Fibroblast of pulmonary artery (primary cell): ENCODE results near the gene CR1.
"Not testable (repeated sequence)": the region's sequence is repeated elsewhere in the genome, so short reads cannot be mapped to it uniquely, and the experiment has no call there.

Experiments
- DNase-seq: peaks from one replicate; pipeline ENCODE4 v3.0.0-alpha.2; 2010; ENCODE audit warnings: low read depth
- H3K4me3 ChIP-seq: replicated peaks from 2 replicates; pipeline ENCODE4 v1.5.1; 2011; ENCODE audit warnings: low read depth, mild to moderate bottlenecking, control low read depth, low read length, moderate library complexity
- TF ChIP-seq, protein P1 (sequence below): IDR thresholded peaks from 2 replicates; pipeline ENCODE4 v1.5.1; 2011; ENCODE audit warnings: mild to moderate bottlenecking, control low read depth, low read length, inconsistent platforms; ENCODE audit errors: missing control alignments

The CR1 gene

DNA sequence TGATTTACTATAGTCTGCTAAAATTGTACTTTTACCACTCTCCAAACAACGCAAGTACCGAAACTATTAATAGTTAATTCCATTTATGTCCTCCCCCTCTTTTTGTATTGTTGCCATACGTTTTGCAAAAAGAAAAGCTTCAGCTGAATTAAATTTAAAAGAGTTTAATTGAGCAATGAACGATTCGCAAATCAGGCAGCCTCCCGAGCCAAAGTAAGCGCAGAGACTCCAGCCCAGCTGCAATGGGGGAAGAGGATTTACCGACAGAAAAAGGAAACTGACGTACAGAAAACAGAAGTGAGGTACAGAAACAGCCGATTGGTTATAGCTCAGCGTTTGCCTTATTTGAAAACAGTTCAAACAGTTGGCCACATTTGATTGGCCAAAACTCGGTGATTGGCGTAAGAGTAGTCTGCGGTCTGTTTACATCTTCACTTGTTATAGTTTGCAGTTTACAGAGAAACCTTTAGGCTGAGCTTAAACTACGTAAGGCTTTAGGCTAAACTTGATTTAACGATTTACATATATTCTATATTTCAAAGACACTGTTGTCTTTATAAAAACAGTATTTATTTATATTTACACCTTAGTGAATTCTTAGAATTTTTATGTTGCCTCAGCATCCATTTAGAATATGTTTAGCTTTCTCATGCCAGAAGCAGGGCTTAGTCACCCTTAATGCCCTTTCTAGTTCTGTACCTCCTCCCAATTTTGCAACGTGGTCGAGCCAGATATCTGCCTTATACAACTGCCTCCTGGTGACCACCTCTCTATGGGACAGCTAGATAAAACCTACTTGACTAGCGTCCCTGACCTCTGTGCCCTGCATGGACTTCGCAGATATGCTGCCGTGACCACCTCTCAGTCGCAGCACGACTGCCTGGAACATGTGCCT is 23.8 kb downstream of the CR1 start:
- no peak overlapping the region for H3K4me3 ChIP-seq
- TF ChIP-seq, protein P1, sequence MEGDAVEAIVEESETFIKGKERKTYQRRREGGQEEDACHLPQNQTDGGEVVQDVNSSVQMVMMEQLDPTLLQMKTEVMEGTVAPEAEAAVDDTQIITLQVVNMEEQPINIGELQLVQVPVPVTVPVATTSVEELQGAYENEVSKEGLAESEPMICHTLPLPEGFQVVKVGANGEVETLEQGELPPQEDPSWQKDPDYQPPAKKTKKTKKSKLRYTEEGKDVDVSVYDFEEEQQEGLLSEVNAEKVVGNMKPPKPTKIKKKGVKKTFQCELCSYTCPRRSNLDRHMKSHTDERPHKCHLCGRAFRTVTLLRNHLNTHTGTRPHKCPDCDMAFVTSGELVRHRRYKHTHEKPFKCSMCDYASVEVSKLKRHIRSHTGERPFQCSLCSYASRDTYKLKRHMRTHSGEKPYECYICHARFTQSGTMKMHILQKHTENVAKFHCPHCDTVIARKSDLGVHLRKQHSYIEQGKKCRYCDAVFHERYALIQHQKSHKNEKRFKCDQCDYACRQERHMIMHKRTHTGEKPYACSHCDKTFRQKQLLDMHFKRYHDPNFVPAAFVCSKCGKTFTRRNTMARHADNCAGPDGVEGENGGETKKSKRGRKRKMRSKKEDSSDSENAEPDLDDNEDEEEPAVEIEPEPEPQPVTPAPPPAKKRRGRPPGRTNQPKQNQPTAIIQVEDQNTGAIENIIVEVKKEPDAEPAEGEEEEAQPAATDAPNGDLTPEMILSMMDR, result no peak
- no peak for DNase-seq

DNA sequence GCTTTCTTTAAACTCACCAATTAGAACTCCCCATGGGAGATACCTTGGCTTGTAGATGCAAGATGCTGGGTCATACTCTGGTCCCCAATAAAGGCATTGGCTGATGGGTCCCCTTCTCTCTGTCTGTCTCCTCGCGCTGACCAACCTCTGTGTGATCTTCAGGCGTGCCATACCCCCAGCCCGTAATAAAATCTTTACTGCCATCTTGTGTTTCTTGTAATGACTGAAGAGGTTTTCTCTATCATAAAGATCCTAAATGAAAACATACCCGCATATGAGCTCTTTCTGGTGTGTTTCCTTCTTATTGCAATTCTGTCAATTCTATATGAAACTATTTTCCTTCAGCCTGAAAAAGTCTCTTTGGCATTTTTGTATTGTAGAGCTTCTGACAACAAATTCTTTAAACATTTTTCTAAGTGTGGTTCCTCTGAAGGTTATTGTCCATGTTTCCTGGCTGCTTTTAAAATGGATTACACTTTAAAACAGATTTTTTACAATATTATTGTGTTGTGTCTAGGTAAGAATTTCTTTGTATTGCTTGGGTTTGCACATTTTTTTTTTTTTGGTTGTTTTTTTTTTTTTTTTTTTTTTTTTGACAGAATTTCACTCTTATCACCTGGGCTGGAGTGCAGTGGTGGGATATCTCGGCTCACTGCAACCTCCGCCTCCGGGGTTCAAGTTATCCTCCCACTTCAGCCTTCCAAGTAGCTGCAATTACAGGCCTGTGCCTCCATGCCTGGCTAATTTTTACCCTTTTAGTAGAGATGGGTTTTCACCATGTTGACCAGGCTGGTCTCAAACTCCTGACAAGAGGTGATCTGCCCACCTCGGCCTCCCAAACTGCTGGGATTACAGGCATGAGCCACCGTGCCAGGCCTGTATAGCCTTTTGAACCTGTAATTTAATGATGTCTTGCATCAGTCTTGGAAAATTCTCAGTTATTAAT is 24.7 kb downstream of the CR1 start:
- not testable (repeated sequence) for H3K4me3 ChIP-seq

DNA sequence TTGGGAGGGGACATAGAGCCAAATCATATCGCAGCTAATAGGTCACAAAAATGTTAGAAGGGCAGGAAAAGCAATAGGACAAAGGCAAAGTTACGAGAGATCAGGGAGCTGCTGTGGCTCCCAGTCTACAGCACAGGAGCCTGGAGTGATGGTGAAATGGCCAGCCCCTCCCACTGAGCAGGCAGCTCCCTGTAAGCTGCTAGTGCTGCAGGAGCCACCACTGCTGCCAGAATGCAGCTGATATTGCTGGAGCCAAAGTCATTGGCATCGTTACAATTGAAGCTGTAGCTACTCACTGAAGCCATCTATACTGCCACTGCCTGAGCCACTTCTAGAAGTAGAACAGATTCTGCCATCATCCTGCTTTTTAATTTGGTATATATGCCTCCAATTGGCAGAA is 29.3 kb downstream of the CR1 start:
- H3K4me3 ChIP-seq, DNase-seq: not testable (repeated sequence)

More for the DNA sequence above, 24.7 kb downstream of the CR1 start:
- DNase-seq, result not testable (repeated sequence)

DNA sequence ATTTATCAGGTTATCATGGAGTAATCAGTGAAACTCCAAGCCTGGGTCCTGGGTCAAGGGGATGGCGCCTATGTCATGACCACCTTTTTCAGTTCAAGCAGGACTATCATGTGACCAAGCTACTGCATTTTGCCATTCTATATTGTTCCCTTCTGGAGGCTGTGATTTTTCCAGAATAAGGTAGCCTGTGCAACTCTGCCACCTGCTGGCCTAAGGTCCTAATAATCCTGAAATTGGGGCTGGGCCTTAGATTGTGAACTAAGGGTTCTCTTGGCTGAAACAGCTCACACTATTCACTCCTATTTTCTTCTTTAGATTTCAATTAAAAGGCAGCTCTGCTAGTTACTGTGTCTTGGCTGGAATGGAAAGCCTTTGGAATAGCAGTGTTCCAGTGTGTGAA is 32.4 kb downstream of the CR1 start:
- not testable (repeated sequence) for H3K4me3 ChIP-seq, DNase-seq

DNA sequence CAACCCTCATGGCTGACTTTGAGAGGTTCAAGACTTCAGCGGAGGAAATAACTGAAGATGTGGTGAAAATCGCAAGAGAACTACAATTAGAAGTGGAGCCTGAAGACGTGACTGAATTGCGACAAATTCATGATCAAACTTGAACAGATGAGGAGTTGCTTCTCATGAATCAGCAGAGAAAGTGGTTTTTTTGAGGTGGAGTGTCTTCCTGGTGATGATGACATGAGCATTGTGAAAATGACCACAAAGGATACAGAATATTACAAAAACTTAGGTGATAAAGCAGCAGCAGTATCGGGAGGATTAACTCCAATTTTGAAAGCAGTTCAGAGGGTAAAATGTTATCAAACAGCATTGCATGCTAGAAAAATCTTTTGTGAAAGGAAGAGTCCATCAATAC is 40.3 kb downstream of the CR1 start:
- not testable (repeated sequence) for DNase-seq, H3K4me3 ChIP-seq

DNA sequence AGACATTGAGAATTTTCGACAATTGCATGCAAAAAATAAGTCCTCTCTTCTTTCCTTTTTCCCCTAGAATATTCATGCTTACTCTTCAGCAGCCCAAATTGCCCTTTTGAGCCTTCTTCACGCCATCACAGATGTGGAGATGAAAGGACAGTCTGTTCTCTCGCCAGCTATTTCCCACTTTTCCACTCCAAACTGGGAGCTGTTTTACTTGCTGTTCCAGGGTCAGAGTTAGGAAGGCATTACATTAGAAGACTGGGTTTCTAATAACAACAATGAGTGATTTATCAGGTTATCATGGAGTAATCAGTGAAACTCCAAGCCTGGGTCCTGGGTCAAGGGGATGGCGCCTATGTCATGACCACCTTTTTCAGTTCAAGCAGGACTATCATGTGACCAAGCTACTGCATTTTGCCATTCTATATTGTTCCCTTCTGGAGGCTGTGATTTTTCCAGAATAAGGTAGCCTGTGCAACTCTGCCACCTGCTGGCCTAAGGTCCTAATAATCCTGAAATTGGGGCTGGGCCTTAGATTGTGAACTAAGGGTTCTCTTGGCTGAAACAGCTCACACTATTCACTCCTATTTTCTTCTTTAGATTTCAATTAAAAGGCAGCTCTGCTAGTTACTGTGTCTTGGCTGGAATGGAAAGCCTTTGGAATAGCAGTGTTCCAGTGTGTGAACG is 50.9 kb downstream of the CR1 start:
- DNase-seq, H3K4me3 ChIP-seq: not testable (repeated sequence)

DNA sequence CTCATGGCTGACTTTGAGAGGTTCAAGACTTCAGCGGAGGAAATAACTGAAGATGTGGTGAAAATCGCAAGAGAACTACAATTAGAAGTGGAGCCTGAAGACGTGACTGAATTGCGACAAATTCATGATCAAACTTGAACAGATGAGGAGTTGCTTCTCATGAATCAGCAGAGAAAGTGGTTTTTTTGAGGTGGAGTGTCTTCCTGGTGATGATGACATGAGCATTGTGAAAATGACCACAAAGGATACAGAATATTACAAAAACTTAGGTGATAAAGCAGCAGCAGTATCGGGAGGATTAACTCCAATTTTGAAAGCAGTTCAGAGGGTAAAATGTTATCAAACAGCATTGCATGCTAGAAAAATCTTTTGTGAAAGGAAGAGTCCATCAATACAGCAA is 58.9 kb downstream of the CR1 start:
- DNase-seq, result not testable (repeated sequence)

DNA sequence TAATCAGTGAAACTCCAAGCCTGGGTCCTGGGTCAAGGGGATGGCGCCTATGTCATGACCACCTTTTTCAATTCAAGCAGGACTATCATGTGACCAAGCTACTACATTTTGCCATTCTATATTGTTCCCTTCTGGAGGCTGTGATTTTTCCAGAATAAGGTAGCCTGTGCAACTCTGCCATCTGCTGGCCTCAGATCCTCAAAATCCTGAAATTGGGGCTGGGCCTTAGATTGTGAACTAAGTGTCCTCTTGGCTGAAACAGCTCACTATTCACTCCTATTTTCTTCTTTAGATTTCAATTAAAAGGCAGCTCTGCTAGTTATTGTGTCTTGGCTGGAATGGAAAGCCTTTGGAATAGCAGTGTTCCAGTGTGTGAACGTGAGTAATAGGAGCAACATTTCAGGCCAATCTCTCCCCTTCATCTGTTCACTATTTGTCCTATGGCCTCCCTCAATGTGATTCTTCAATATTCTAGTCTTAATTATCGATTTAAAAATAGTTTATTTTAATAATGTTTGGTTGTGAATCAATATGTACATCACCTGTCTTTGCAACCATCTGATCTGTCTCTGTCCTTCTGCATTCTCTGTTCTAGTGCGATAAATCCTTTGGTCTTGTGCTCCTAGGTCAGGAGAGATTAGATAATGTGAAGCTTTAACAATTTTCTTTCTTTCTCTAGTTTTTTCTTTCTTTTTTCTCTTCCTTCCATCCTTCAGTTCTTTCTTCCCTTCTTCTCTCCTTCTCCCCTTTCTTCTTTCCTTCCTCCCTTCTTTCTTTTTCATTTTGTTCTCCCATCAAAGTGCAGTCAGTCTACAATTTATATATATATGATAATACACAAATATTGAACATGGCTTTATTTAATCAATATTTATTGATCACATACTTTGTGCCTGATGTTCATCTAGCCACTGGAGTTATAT is 69.8 kb downstream of the CR1 start:
- peak; percentile 15 for DNase-seq
- no peak overlapping the region for H3K4me3 ChIP-seq
- TF ChIP-seq, protein P1, result peak; percentile 51

More for the DNA sequence above, 58.9 kb downstream of the CR1 start:
- H3K4me3 ChIP-seq, result not testable (repeated sequence)

DNA sequence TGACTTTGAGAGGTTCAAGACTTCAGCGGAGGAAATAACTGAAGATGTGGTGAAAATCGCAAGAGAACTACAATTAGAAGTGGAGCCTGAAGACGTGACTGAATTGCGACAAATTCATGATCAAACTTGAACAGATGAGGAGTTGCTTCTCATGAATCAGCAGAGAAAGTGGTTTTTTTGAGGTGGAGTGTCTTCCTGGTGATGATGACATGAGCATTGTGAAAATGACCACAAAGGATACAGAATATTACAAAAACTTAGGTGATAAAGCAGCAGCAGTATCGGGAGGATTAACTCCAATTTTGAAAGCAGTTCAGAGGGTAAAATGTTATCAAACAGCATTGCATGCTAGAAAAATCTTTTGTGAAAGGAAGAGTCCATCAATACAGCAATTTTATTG is 76.0 kb downstream of the CR1 start:
- DNase-seq, H3K4me3 ChIP-seq: not testable (repeated sequence)

DNA sequence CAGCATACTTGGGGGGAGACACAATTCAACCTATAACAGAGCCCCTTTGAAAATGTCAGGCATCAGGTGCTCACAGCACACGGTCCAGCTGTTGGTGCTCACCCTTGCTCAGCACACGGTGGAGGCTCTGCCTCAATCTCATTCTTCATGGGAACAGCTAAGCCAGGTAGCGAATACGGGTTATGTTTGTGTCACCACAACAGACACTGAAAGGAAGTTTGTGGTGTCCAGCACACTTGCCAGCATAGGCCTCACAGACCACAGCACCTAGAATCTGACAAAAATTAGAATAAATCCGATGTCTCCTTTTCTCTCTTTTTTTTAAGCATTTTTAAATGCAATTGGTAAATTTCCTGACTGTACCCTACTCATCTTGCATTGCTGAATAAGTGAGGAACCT is 77.1 kb downstream of the CR1 start:
- not testable (repeated sequence) for H3K4me3 ChIP-seq, DNase-seq

DNA sequence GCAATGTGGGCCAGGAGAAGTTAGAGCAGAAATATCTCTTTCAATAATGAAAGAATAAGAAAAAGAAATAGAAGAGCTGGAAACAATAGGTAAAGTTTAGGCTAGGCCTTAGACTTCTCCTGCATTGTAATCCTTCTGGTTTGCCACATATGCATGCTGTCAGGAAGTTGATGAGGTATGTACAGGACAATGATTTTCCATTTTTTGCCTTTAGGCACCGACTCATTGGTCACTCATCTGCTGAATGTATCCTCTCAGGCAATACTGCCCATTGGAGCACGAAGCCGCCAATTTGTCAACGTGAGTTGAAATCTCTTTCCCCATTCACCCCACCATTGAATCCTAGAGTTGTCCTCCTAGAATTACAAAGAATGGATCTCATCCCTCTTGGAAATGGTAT is 79.4 kb downstream of the CR1 start:
- not testable (repeated sequence) for DNase-seq, H3K4me3 ChIP-seq
